H9 (cell line): ENCODE data around the gene TPRX1. TPM values are rescaled to one million over a fixed set of nuclear protein-coding genes. Genes with fewer than 3 reads are reported as not detected.

Experiments
- DNase-seq: peaks from one replicate; pipeline ENCODE4 v3.0.0-alpha.2; 2017
- H2AFZ ChIP-seq: one replicate; pipeline ENCODE4 v1.6.1; 2013; ENCODE audit warnings: mild to moderate bottlenecking, low read length, control low read depth, moderate library complexity
- H2AK5ac ChIP-seq: 2 replicates; pipeline ENCODE4 v1.6.1; 2013; ENCODE audit warnings: low read length, control low read depth, mixed read lengths; ENCODE audit not compliant: insufficient read length
- H2BK120ac ChIP-seq: one replicate; pipeline ENCODE4 v1.6.1; 2013; ENCODE audit warnings: low read depth, mild to moderate bottlenecking, low read length, control low read depth, inconsistent platforms; ENCODE audit not compliant: poor library complexity, severe bottlenecking
- H2BK12ac ChIP-seq: 2 replicates; pipeline ENCODE4 v1.6.1; 2013; ENCODE audit warnings: low read length, control low read depth, mixed read lengths, low read depth; ENCODE audit not compliant: insufficient read length
- H2BK15ac ChIP-seq: 2 replicates; pipeline ENCODE4 v1.6.1; 2013; ENCODE audit warnings: low read depth, low read length, control low read depth
- H2BK20ac ChIP-seq: one replicate; pipeline ENCODE4 v1.6.1; 2013; ENCODE audit warnings: low read depth, mild to moderate bottlenecking, low read length, control low read depth, inconsistent platforms; ENCODE audit not compliant: poor library complexity, severe bottlenecking
- H2BK5ac ChIP-seq: 2 replicates; pipeline ENCODE4 v1.6.1; 2013; ENCODE audit warnings: low read length, control low read depth, mixed read lengths; ENCODE audit not compliant: insufficient read length
- H3K14ac ChIP-seq: 2 replicates; pipeline ENCODE4 v1.6.1; 2013; ENCODE audit warnings: low read length, control low read depth; ENCODE audit not compliant: insufficient read depth
- H3K18ac ChIP-seq: 2 replicates; pipeline ENCODE4 v1.6.1; 2013; ENCODE audit warnings: low read depth, mild to moderate bottlenecking, mixed read lengths, low read length, control low read depth; ENCODE audit not compliant: insufficient read length
- H3K23ac ChIP-seq: 2 replicates; pipeline ENCODE4 v1.6.1; 2013; ENCODE audit warnings: low read length, control low read depth, mixed read lengths, low read depth; ENCODE audit not compliant: insufficient read length
- H3K23me2 ChIP-seq: 2 replicates; pipeline ENCODE4 v1.6.1; 2013; ENCODE audit warnings: low read depth, mild to moderate bottlenecking, mixed read lengths, low read length, control low read depth; ENCODE audit not compliant: insufficient read length, poor library complexity, severe bottlenecking
- H3K27ac ChIP-seq: 2 replicates; pipeline ENCODE4 v1.5.1; 2013; ENCODE audit warnings: low read length, control low read depth, mixed read lengths, low read depth; ENCODE audit not compliant: insufficient read length
- H3K27me3 ChIP-seq: 2 replicates; pipeline ENCODE4 v1.6.1; 2013; ENCODE audit warnings: low read length, control low read depth, inconsistent platforms; ENCODE audit not compliant: insufficient read depth
- H3K4ac ChIP-seq: 2 replicates; pipeline ENCODE4 v1.6.1; 2013; ENCODE audit warnings: low read depth, mild to moderate bottlenecking, control low read depth, inconsistent platforms, low read length, moderate library complexity
- H3K4me1 ChIP-seq: 2 replicates; pipeline ENCODE4 v1.6.1; 2013; ENCODE audit warnings: low read length, control low read depth, inconsistent platforms; ENCODE audit not compliant: insufficient read depth
- H3K4me2 ChIP-seq: 2 replicates; pipeline ENCODE4 v1.6.1; 2013; ENCODE audit warnings: low read length, control low read depth, mixed read lengths; ENCODE audit not compliant: insufficient read length, insufficient read depth
- H3K56ac ChIP-seq: 2 replicates; pipeline ENCODE4 v1.6.1; 2013; ENCODE audit warnings: low read depth, mild to moderate bottlenecking, mixed read lengths, low read length, control low read depth; ENCODE audit not compliant: insufficient read length
- H3K79me1 ChIP-seq: 2 replicates; pipeline ENCODE4 v1.6.1; 2013; ENCODE audit warnings: low read depth, mild to moderate bottlenecking, moderate library complexity, low read length, control low read depth, inconsistent platforms; ENCODE audit not compliant: insufficient read depth, poor library complexity, severe bottlenecking
- H3K79me2 ChIP-seq: 2 replicates; pipeline ENCODE4 v1.6.1; 2013; ENCODE audit warnings: low read length, control low read depth, inconsistent platforms; ENCODE audit not compliant: insufficient read depth
- H3K9ac ChIP-seq: 2 replicates; pipeline ENCODE4 v1.6.1; 2013; ENCODE audit warnings: low read length, control low read depth, mixed read lengths; ENCODE audit not compliant: insufficient read length; ENCODE audit errors: extremely low read depth
- H3K9me3 ChIP-seq: one replicate; pipeline ENCODE4 v1.6.1; 2013; ENCODE audit warnings: low read depth, low read length, inconsistent platforms; ENCODE audit not compliant: control insufficient read depth
- H3T11ph ChIP-seq: one replicate; pipeline ENCODE4 v1.6.1; 2013; ENCODE audit warnings: mild to moderate bottlenecking, low read length, control low read depth, inconsistent platforms
- H4K20me1 ChIP-seq: one replicate; pipeline ENCODE4 v1.6.1; 2013; ENCODE audit not compliant: control insufficient read depth, insufficient read length, insufficient read depth
- H4K5ac ChIP-seq: 2 replicates; pipeline ENCODE4 v1.6.1; 2013; ENCODE audit warnings: low read depth, mild to moderate bottlenecking, mixed read lengths, low read length, control low read depth; ENCODE audit not compliant: insufficient read length
- H4K8ac ChIP-seq: replicated peaks from 2 replicates; pipeline ENCODE4 v1.6.1; 2013; ENCODE audit warnings: low read length, control low read depth, mixed read lengths, low read depth; ENCODE audit not compliant: insufficient read length
- H4K91ac ChIP-seq: 2 replicates; pipeline ENCODE4 v1.6.1; 2013; ENCODE audit warnings: low read depth, mild to moderate bottlenecking, moderate library complexity, mixed read lengths, low read length, control low read depth; ENCODE audit not compliant: insufficient read length
- H3K27ac Mint-ChIP-seq, 3 experiments: 2 replicates in 2 of 3; 3 replicates in 1 of 3; pipeline ENCODE4 v1.8.0; 2020 to 2021; ENCODE audit warnings: mixed read lengths in 3 of 3, mild to moderate bottlenecking in 1 of 3, moderate library complexity in 1 of 3
- H3K27me3 Mint-ChIP-seq: 2 replicates; pipeline ENCODE4 v1.8.0; 2021; ENCODE audit warnings: low read depth, mild to moderate bottlenecking, moderate library complexity, mixed read lengths
- H3K36me3 Mint-ChIP-seq, 3 experiments: 2 replicates in 2 of 3; 3 replicates in 1 of 3; pipeline ENCODE4 v1.8.0; 2020 to 2021; ENCODE audit warnings: low read depth in 3 of 3, mixed read lengths in 3 of 3; ENCODE audit not compliant: insufficient read depth in 1 of 3
- H3K4me1 Mint-ChIP-seq, 2 experiments: 2 replicates each; pipeline ENCODE4 v1.8.0; 2020; ENCODE audit warnings: mixed read lengths in 2 of 2
- H3K4me3 Mint-ChIP-seq, 2 experiments: 2 replicates in 1 of 2; 3 replicates in 1 of 2; pipeline ENCODE4 v1.8.0; 2020 to 2021; ENCODE audit warnings: mild to moderate bottlenecking in 2 of 2, mixed read lengths in 2 of 2, moderate library complexity in 1 of 2
- H3K9me3 Mint-ChIP-seq, 2 experiments: 2 replicates in 1 of 2; 3 replicates in 1 of 2; pipeline ENCODE4 v1.8.0; 2020; ENCODE audit warnings: mild to moderate bottlenecking in 2 of 2, mixed read lengths in 2 of 2, moderate library complexity in 1 of 2
- CTCF ChIP-seq: fragments of 200-600 bp; sonication (generic); conservative IDR thresholded peaks from 3 replicates; pipeline ENCODE4 v1.8.0; 2021; ENCODE audit warnings: antibody characterized with exemption, mild to moderate bottlenecking
- WGBS: extraction: QIAGEN DNeasy Blood & Tissue Kit; methylation state at CpG from one replicate; pipeline ENCODE4 v1.1.7; 2013; ENCODE audit warnings: missing lambda C conversion rate, low lambda C conversion rate, mixed read lengths; ENCODE audit not compliant: insufficient read length; ENCODE audit errors: extremely low coverage; 5-methylcytosine and 5-hydroxymethylcytosine counted together
- total RNA-seq: library from RNA; stranded (reverse); gene quantifications from 2 replicates; pipeline ENCODE4 v1.2.1, GENCODE V29; 2021

The TPRX1 gene
- total RNA-seq, 1 experiment from 2014 or later: not detected

DNA sequence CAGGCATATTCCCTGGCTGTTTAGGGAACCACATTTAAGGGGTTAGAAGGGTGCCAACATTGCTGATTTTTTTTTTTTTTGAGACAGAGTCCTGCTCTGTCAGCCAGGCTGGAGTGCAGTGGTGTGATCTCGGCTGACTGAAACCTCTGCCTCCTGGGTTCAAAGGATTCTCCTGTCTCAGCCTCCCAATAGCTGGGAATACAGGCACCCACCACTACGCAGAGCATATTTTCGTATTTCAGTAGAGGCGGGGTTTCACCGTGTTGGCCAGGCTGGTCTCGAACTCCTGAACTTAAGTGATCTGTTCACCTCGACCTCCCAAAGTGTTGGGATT lies 9.6 kb upstream of the TPRX1 start:
- no peak for TF ChIP-seq CTCF

More for the DNA sequence above, 9.6 kb upstream of the TPRX1 start:
- Histone ChIP-seq H2AFZ (no peak overlapping the region), H3K9me3 (no peaks in the 10 kb centered on the region), H3K4me1 (no peaks in the 10 kb centered on the region), H4K8ac (no peak overlapping the region), H3K18ac (no peak overlapping the region), H2BK5ac (no peak overlapping the region), H4K91ac (no peak overlapping the region), H3K56ac (no peak overlapping the region), H4K20me1 (no peaks in the 10 kb centered on the region), H3K14ac (no peak overlapping the region), H3K23ac (no peak overlapping the region), H3T11ph (no peak overlapping the region), H2BK12ac (no peak overlapping the region), H2BK15ac (no peak overlapping the region), H2BK120ac (no peak overlapping the region), H3K27me3 (no peaks in the 10 kb centered on the region), H3K4me2 (no peak overlapping the region), H2BK20ac (no peak overlapping the region), H4K5ac (no peak overlapping the region), H3K4ac (no peak overlapping the region), H3K27ac (no peak overlapping the region), H3K79me1 (no peaks in the 10 kb centered on the region), H2AK5ac (no peak overlapping the region), H3K79me2 (no peaks in the 10 kb centered on the region), H3K23me2 (no peaks in the 10 kb centered on the region), H3K9ac (no peak overlapping the region)
- Mint-ChIP-seq H3K9me3 (peaks cover 3% of the 10 kb centered on the region in 2 experiments; a peak in 3 of 5 replicates), H3K27me3 (peaks cover 3% of the 10 kb centered on the region; the same call in 1 of the 2 replicates), H3K36me3 (0 out of 7 replicates have a peak, but pooled peaks cover 0 to 2% (median 0%) of the 10 kb centered on the region in 3 experiments), H3K4me3 (no peak overlapping the region), H3K4me1 (peaks cover 3 to 11% of the 10 kb centered on the region in 2 experiments; a peak in 3 of 4 replicates), H3K27ac (no peak overlapping the region)
- WGBS: no CpG with 5 or more reads among the region's 7 CpGs
- no peak for DNase-seq
